Endothelial cell of umbilical vein (primary cell): ENCODE results near the gene ICAM5. TPM values are rescaled to one million over a fixed set of nuclear protein-coding genes. Genes with fewer than 3 reads are reported as not detected.

Source experiments
- BruUV-seq: library from RNA; stranded (reverse); fragments of 400-500 nt; replicated peaks from 2 replicates; lab custom pipeline; 2021; lab: Mats Ljungman, UMichigan
- CTCF ChIA-PET: fragments of 300-600, 350-600 bp; sonication (Branson Sonifier 250); formaldehyde crosslinking; loops from one replicate; lab custom pipeline; 2021; ENCODE audit warnings: antibody characterized with exemption, inconsistent platforms; lab: Charles Lee
- POLR2A ChIA-PET: fragments of 300-600, 350-600 bp; sonication (Branson Sonifier 250); formaldehyde crosslinking; loops from one replicate; lab custom pipeline; 2021; ENCODE audit warnings: antibody characterized with exemption, inconsistent platforms; lab: Charles Lee
- DNase-seq: peaks from one replicate; pipeline ENCODE4 v3.0.0-alpha.2; 2011; ENCODE audit warnings: low read depth, low spot score
- FAIRE-seq: peaks from 2 replicates; lab custom pipeline; 2011; peaks lifted over from hg19 to GRCh38; lab: Jason Lieb, UNC
- H2AFZ ChIP-seq: 2 replicates; pipeline ENCODE4 v1.6.0; 2012; ENCODE audit warnings: low read depth, low read length, control low read depth, inconsistent platforms
- H3K27ac ChIP-seq: 2 replicates; pipeline ENCODE4 v1.5.1; 2011; ENCODE audit warnings: low read depth, mild to moderate bottlenecking, control low read depth, low read length, moderate library complexity; ENCODE audit not compliant: insufficient read depth
- H3K27me3 ChIP-seq, 2 experiments: 2 replicates each; pipeline versions ENCODE4 v1.6.0 to v1.6.1; 2011; ENCODE audit warnings: low read length in 2 of 2, mixed read lengths in 1 of 2; ENCODE audit not compliant: control insufficient read depth in 2 of 2, insufficient read depth in 2 of 2
- H3K36me3 ChIP-seq, 2 experiments: 2 replicates in 1 of 2; 3 replicates in 1 of 2; pipeline ENCODE4 v1.5.1; 2011; ENCODE audit warnings: low read length in 2 of 2, mild to moderate bottlenecking in 1 of 2, moderate library complexity in 1 of 2; ENCODE audit not compliant: control insufficient read depth in 2 of 2, insufficient read depth in 2 of 2; ENCODE audit errors: extremely low read depth in 1 of 2
- H3K4me1 ChIP-seq: 3 replicates; pipeline ENCODE4 v1.5.1; 2011; ENCODE audit warnings: mild to moderate bottlenecking, low read length; ENCODE audit not compliant: control insufficient read depth, insufficient read depth; ENCODE audit errors: extremely low read depth
- H3K4me2 ChIP-seq: 2 replicates; pipeline ENCODE4 v1.6.1; 2011; ENCODE audit warnings: low read length, control low read depth, mixed read lengths; ENCODE audit not compliant: insufficient read depth
- H3K4me3 ChIP-seq, 3 experiments: fragments of 200-600 bp in 1 of 3; sonication (generic), shearing (Covaris generic) in 1 of 3; replicated peaks in 1 of 3; 2 replicates each; pipeline ENCODE4 v1.5.1; 2011 to 2016; ENCODE audit warnings: control low read depth in 3 of 3, low read length in 3 of 3, mild to moderate bottlenecking in 2 of 3, inconsistent platforms in 1 of 3, low read depth in 1 of 3, moderate library complexity in 1 of 3; ENCODE audit not compliant: insufficient read depth in 1 of 3
- H3K79me2 ChIP-seq: 2 replicates; pipeline ENCODE4 v1.6.0; 2012; ENCODE audit warnings: low read length, inconsistent platforms; ENCODE audit not compliant: control insufficient read depth, insufficient read depth
- H3K9ac ChIP-seq: replicated peaks from 2 replicates; pipeline ENCODE3; 2011; ENCODE audit warnings: low read length, control low read depth; ENCODE audit not compliant: insufficient read depth; ENCODE audit errors: extremely low read depth
- H3K9me1 ChIP-seq: replicated peaks from 3 replicates; pipeline ENCODE4 v1.6.0; 2011; ENCODE audit warnings: mild to moderate bottlenecking, low read length; ENCODE audit not compliant: control insufficient read depth, insufficient read depth; ENCODE audit errors: extremely low read depth
- H3K9me3 ChIP-seq: replicated peaks from 2 replicates; pipeline ENCODE4 v1.5.1; 2012; ENCODE audit warnings: low read length, inconsistent platforms; ENCODE audit not compliant: control insufficient read depth, insufficient read depth
- H4K20me1 ChIP-seq: replicated peaks from 2 replicates; pipeline ENCODE3; 2011; ENCODE audit warnings: mild to moderate bottlenecking, low read length; ENCODE audit not compliant: control insufficient read depth, insufficient read depth; ENCODE audit errors: extremely low read depth
- CTCF ChIP-seq, 2 donors: IDR thresholded peaks; 1 replicate in 1 of 2; 2 replicates in 1 of 2; pipeline ENCODE4 v1.5.1; 2011; ENCODE audit warnings: low read length in 2 of 2, mild to moderate bottlenecking in 2 of 2, moderate library complexity in 2 of 2, control low read depth in 1 of 2, inconsistent platforms in 1 of 2, low read depth in 1 of 2; ENCODE audit not compliant: insufficient read depth in 1 of 2; ENCODE audit errors: extremely low read depth in 1 of 2
- EZH2 ChIP-seq: IDR thresholded peaks from 2 replicates; pipeline ENCODE4 v1.6.1; 2012; ENCODE audit warnings: borderline replicate concordance, low read depth, mild to moderate bottlenecking, moderate library complexity, low read length, inconsistent platforms; ENCODE audit not compliant: severe bottlenecking
- FOS ChIP-seq: IDR thresholded peaks from 2 replicates; pipeline ENCODE4 v1.6.1; 2011; ENCODE audit warnings: mild to moderate bottlenecking, low read length, moderate library complexity, borderline replicate concordance; ENCODE audit not compliant: insufficient read depth
- GATA2 ChIP-seq: IDR thresholded peaks from 2 replicates; pipeline ENCODE4 v1.7.0; 2011; ENCODE audit warnings: low read depth, mild to moderate bottlenecking, moderate library complexity, mixed read lengths, low read length; ENCODE audit not compliant: insufficient read length, insufficient read depth
- JUN ChIP-seq: IDR thresholded peaks from 2 replicates; pipeline ENCODE4 v1.6.1; 2011; ENCODE audit warnings: borderline replicate concordance, low read depth; ENCODE audit not compliant: insufficient read length, insufficient read depth
- MAX ChIP-seq: IDR thresholded peaks from 2 replicates; pipeline ENCODE4 v1.6.1; 2011; ENCODE audit not compliant: insufficient read depth, insufficient read length
- MYC ChIP-seq: IDR thresholded peaks from one replicate; pipeline ENCODE4 v1.6.1; 2011; ENCODE audit warnings: mild to moderate bottlenecking, low read depth, low read length
- POLR2A ChIP-seq: IDR thresholded peaks from 2 replicates; pipeline ENCODE4 v1.6.1; 2012; ENCODE audit warnings: low read depth, mild to moderate bottlenecking, control low read depth, low read length
- POLR2AphosphoS5 ChIP-seq: IDR thresholded peaks from 2 replicates; pipeline ENCODE4 v1.6.1; 2012; ENCODE audit warnings: low read depth, mild to moderate bottlenecking, control low read depth, low read length, moderate library complexity; ENCODE audit not compliant: insufficient read depth
- dilution Hi-C: fragments of 300-500 bp; cut with MboI; formaldehyde crosslinking; loops from one replicate; pipeline ENCODE4 v1.15.0; 2019; ENCODE audit warnings: low sequenced_read_pairs; ENCODE audit not compliant: extremely low pct_ligation_motif_present
- intact Hi-C: fragments of 100-400 bp; cut with micrococcal nuclease; formaldehyde crosslinking; loops from one replicate; pipeline ENCODE4 v1.10.0; 2022
- polyA plus RNA-seq, 4 experiments: library from polyadenylated mRNA; depleted of rRNA in 3 of 4; stranded (reverse) in 3 of 4; unstranded in 1 of 4; fragments of >200 nt; gene quantifications; 2 replicates each; pipeline versions ENCODE4 v1.2.1 to v1.2.3, GENCODE V29; 2011 to 2012; ENCODE audit warnings: missing spikeins in 1 of 4
- total RNA-seq: library from RNA; stranded (reverse); gene quantifications from 2 replicates; pipeline ENCODE4 v1.2.3, GENCODE V29; 2021

Gene ICAM5
- total and polyA plus RNA-seq, 2 donors (not counting 3 experiments of a cell fraction or from before 2014, with no cell fraction given): 0.10 to 0.40 TPM

- Histone ChIP-seq H3K27ac (peak within 1 kb of the TSS; percentile 73), H3K9ac (peak within 1 kb of the TSS; percentile 61), H3K4me2 (peak within 1 kb of the TSS; percentile 50), H3K9me1 (no peaks in the 10 kb centered on the region), H3K27me3 (no peaks in the 10 kb centered on the region), H3K4me3 (peak within 1 kb of the TSS in 2 of 3 experiments; percentile 20 to 31), H2AFZ (peak within 1 kb of the TSS; percentile 9), H3K79me2 (no peaks in the 10 kb centered on the region), H3K4me1 (peaks cover 36% of the 10 kb centered on the region), H3K9me3 (no peaks in the 10 kb centered on the region), H4K20me1 (no peaks in the 10 kb centered on the region), H3K36me3 (no peaks in the 10 kb centered on the region)
- peak; percentile 72 for TF ChIP-seq POLR2A
- no peak for TF ChIP-seq MYC
- TF ChIP-seq MAX: no peak
- TF ChIP-seq POLR2AphosphoS5: peak; percentile 97
- no peak for TF ChIP-seq JUN
- peak in 1 of 2 donors; percentile 13 for TF ChIP-seq CTCF (IDR thresholded peaks at IDR 0.05; ENCODE audit: extremely low read depth in 1 of 2, insufficient read depth in 1 of 2, low read depth in 1 of 2, low read length in 2 of 2)
- TF ChIP-seq GATA2: peak; percentile 31
- peak; percentile 15 for TF ChIP-seq EZH2
- TF ChIP-seq FOS: peak; percentile 61
- ChIA-PET CTCF (interaction anchor here (0.9 to 9.0 kb wide), 24 partner anchors 10 to 340 kb away, joined by 3 to 411 read pairs (median 6); partner anchors contain the start of genes CDC37, FDX2, ICAM4 and ICAM5), POLR2A (interaction anchor here (0.6 to 2.6 kb wide), 8 partner anchors 15 to 550 kb away, joined by 3 to 15 read pairs (median 8); partner anchors contain the start of genes ICAM4, ICAM5 and RAVER1)
- no TSS peak for BruUV-seq
- DNase-seq: peak; percentile 92
- intact Hi-C loops (loop anchor here (1.0 to 5.0 kb wide), 3 partner anchors 16 to 62 kb away; partner anchors contain the start of genes FDX2, ICAM4 and RAVER1), dilution Hi-C loops (no loop called here)
- peak; percentile 85 for FAIRE-seq
These were observed 18.9 kb upstream of the ICAM5 start, which contains the start of gene ICAM1 for GRCh38 chr19:10270616-10271394. Gene ICAM1 (plus strand): TSS chr19:10271120. CDS start chr19:10271160, 40 bp downstream.
